GM21723 (cell line): ENCODE measurements around the gene CPT1A.
A peak's percentile ranks its signal among the peaks of the same experiment; 100 is the strongest.

Experiments
- ATAC-seq: cut with Tn5 transposase; IDR thresholded peaks from one replicate; pipeline ENCODE4 v1.9.1; 2021; ENCODE audit warnings: mild to moderate bottlenecking, moderate library complexity; ENCODE audit not compliant: unreplicated experiment

Gene CPT1A

GRCh38 chr11:68854273-68854958 is 12.7 kb upstream of the CPT1A start:
- ATAC-seq: no peak

- ATAC-seq: no peak
Observed at GRCh38 chr11:68852628-68853027, 10.9 kb upstream of the CPT1A start.

GRCh38 chr11:68848429-68848828 is 6.7 kb upstream of the CPT1A start:
- ATAC-seq: no peak

- no peak for ATAC-seq
Observed at GRCh38 chr11:68847395-68847794, 5.7 kb upstream of the CPT1A start.

- no peak for ATAC-seq
Observed at GRCh38 chr11:68845351-68846002, 3.8 kb upstream of the CPT1A start.

GRCh38 chr11:68844801-68845200 is 3.1 kb upstream of the CPT1A start:
- ATAC-seq: no peak

- no peak for ATAC-seq
Observed at GRCh38 chr11:68844376-68844775, 2.7 kb upstream of the CPT1A start.

GRCh38 chr11:68843703-68844312 is 2.1 kb upstream of the CPT1A start:
- ATAC-seq: peak; percentile 40

GRCh38 chr11:68843052-68843561 is 1.4 kb upstream of the CPT1A start:
- ATAC-seq: no peak

GRCh38 chr11:68842427-68843051 is 823 bp upstream of the CPT1A start:
- ATAC-seq: no peak

GRCh38 chr11:68840661-68841653 is 759 bp downstream of the CPT1A start:
- ATAC-seq: no peak

GRCh38 chr11:68839911-68840641 is 1.6 kb downstream of the CPT1A start:
- peak; percentile 17 for ATAC-seq

GRCh38 chr11:68839054-68839865 is 2.5 kb downstream of the CPT1A start:
- ATAC-seq: peak; percentile 39

GRCh38 chr11:68838572-68838964 is 3.1 kb downstream of the CPT1A start:
- no peak for ATAC-seq

GRCh38 chr11:68837583-68838571 is 3.8 kb downstream of the CPT1A start:
- no peak for ATAC-seq

GRCh38 chr11:68835749-68836148 is 6.0 kb downstream of the CPT1A start:
- no peak for ATAC-seq

GRCh38 chr11:68835328-68835727 is 6.4 kb downstream of the CPT1A start:
- no peak for ATAC-seq
